ENCODE measurements around the gene CYP1A2.

CYP1A2 gene

GRCh38 chr15:74802862-74803447, 54.3 kb downstream of the CYP1A2 start:
- no peak for DNase-seq (ENCODE audit: low read depth)

DNA sequence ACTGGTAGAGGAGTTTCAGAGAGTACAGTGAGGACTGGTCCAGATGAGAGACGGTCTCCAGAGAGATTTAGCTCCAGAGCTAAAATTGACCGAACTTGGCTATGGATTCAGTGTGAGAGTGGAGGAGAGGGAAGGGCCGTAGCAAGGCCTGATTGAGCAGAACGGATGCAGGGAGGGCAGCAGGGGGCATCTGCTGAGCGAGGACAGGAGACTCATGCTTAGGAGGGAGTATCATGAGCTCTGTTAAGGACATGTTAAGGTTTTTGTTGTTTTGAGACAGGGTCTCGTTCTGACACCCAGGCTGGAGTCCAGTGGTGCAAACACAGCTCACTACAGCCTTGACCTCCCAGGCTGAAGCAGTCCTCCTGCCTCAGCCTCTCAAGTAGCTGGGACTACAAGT, 56.3 kb downstream of the CYP1A2 start:
- DNase-seq (ENCODE audit: low read depth), result no peak
